Right atrium auricular region (tissue), 2 donors: ENCODE measurements around the gene SPN. TPM values are rescaled to one million over a fixed set of nuclear protein-coding genes. Genes with fewer than 3 reads are reported as not detected.
"Not testable (repeated sequence)": the region's sequence is repeated elsewhere in the genome, so short reads cannot be mapped to it uniquely, and the experiment has no call there.

Experiments
- DNase-seq: peaks from one replicate; pipeline ENCODE4 v3.0.0-alpha.2; 2019; ENCODE audit warnings: low spot score
- H3K27ac ChIP-seq, 2 donors: fragments of 200-600 bp; sonication (generic); 1 replicate in 1 of 2; 2 replicates in 1 of 2; pipeline ENCODE4 v1.5.1; 2016 to 2019
- H3K27me3 ChIP-seq, 2 donors: fragments of 200-600 bp; sonication (generic); one replicate each; pipeline versions ENCODE4 v1.5.1 to v1.6.0; 2017 to 2019
- H3K36me3 ChIP-seq: fragments of 200-600 bp; sonication (generic); one replicate; pipeline ENCODE4 v1.5.1; 2016
- H3K4me1 ChIP-seq, 2 donors: fragments of 200-600 bp; sonication (generic); one replicate each; pipeline versions ENCODE4 v1.5.1 to v1.6.0; 2017 to 2019
- H3K4me3 ChIP-seq, 2 donors: fragments of 200-600 bp; sonication (generic); 1 replicate in 1 of 2; 2 replicates in 1 of 2; pipeline ENCODE4 v1.5.1; 2017 to 2019; ENCODE audit warnings: mild to moderate bottlenecking in 1 of 2, moderate library complexity in 1 of 2
- H3K9me3 ChIP-seq, 2 donors: fragments of 200-600 bp; sonication (generic); one replicate each; pipeline ENCODE4 v1.5.1; 2019
- CTCF ChIP-seq, 2 donors: fragments of 200-600 bp; sonication (generic); IDR thresholded peaks; one replicate each; pipeline ENCODE4 v1.5.1; 2019; ENCODE audit warnings: antibody characterized with exemption in 2 of 2
- total RNA-seq, 2 donors: library from RNA; depleted of rRNA; stranded (reverse); fragments of >200 nt; gene quantifications; one replicate each; pipeline ENCODE4 v1.1.0, GENCODE V29; 2016

Gene SPN
- total RNA-seq, 2 donors from 2014 or later: 3.7 to 4.5 TPM

- not testable (repeated sequence) for H3K27me3 ChIP-seq, H3K36me3 ChIP-seq, H3K4me3 ChIP-seq, H3K9me3 ChIP-seq, DNase-seq, H3K4me1 ChIP-seq, H3K27ac ChIP-seq
Measured at GRCh38 chr16:29635902-29636301, 27.1 kb upstream of the SPN start.

- H3K36me3 ChIP-seq, H3K4me3 ChIP-seq, DNase-seq, H3K9me3 ChIP-seq, H3K27me3 ChIP-seq, H3K4me1 ChIP-seq, H3K27ac ChIP-seq: not testable (repeated sequence)
Measured at GRCh38 chr16:29636368-29636767, 26.7 kb upstream of the SPN start.

- not testable (repeated sequence) for DNase-seq, H3K27me3 ChIP-seq, H3K9me3 ChIP-seq, H3K36me3 ChIP-seq, H3K4me3 ChIP-seq, H3K27ac ChIP-seq, H3K4me1 ChIP-seq
Measured at GRCh38 chr16:29638751-29639150, 24.3 kb upstream of the SPN start.

GRCh38 chr16:29641561-29641960 lies 21.5 kb upstream of the SPN start:
- Histone ChIP-seq H3K4me3 (no peak overlapping the region), H3K27me3 (no peaks in the 10 kb centered on the region), H3K9me3 (no peaks in the 10 kb centered on the region), H3K36me3 (no peaks in the 10 kb centered on the region), H3K27ac (no peak overlapping the region), H3K4me1 (no peaks in the 10 kb centered on the region)
- TF ChIP-seq CTCF (IDR thresholded peaks at IDR 0.05): peak in 1 of 2 donors; percentile 13
- DNase-seq: no peak

GRCh38 chr16:29643596-29643995 lies 19.5 kb upstream of the SPN start:
- Histone ChIP-seq H3K27ac (no peak overlapping the region), H3K4me1 (no peaks in the 10 kb centered on the region), H3K4me3 (no peak overlapping the region), H3K36me3 (no peaks in the 10 kb centered on the region), H3K27me3 (no peaks in the 10 kb centered on the region), H3K9me3 (no peaks in the 10 kb centered on the region)
- no peak for DNase-seq
- no peak for TF ChIP-seq CTCF (IDR thresholded peaks at IDR 0.05)

- H3K27me3 ChIP-seq: no peaks in the 10 kb centered on the region
- no peak overlapping the region for H3K27ac ChIP-seq
- H3K4me3 ChIP-seq: no peak overlapping the region
- no peaks in the 10 kb centered on the region for H3K4me1 ChIP-seq
- DNase-seq: no peak
- no peak for TF ChIP-seq CTCF (IDR thresholded peaks at IDR 0.05)
- H3K36me3 ChIP-seq: no peaks in the 10 kb centered on the region
- no peaks in the 10 kb centered on the region for H3K9me3 ChIP-seq
Measured at GRCh38 chr16:29644338-29644857, 18.6 kb upstream of the SPN start.

GRCh38 chr16:29644973-29645693 lies 17.9 kb upstream of the SPN start:
- no peaks in the 10 kb centered on the region for H3K9me3 ChIP-seq
- H3K4me3 ChIP-seq: no peak overlapping the region
- no peaks in the 10 kb centered on the region for H3K27me3 ChIP-seq
- H3K4me1 ChIP-seq: no peaks in the 10 kb centered on the region
- no peaks in the 10 kb centered on the region for H3K36me3 ChIP-seq
- DNase-seq: no peak
- H3K27ac ChIP-seq: no peak overlapping the region
- TF ChIP-seq CTCF (IDR thresholded peaks at IDR 0.05): no peak
